ENCODE results near the gene RBM47. TPM values are rescaled to one million over a fixed set of nuclear protein-coding genes. Genes with fewer than 3 reads are reported as not detected.
A peak's percentile ranks its signal among the peaks of the same experiment; 100 is the strongest.

Gene RBM47
- total RNA-seq, 1 experiment from 2014 or later: 70.3 TPM

- TF ChIP-seq, protein P1, sequence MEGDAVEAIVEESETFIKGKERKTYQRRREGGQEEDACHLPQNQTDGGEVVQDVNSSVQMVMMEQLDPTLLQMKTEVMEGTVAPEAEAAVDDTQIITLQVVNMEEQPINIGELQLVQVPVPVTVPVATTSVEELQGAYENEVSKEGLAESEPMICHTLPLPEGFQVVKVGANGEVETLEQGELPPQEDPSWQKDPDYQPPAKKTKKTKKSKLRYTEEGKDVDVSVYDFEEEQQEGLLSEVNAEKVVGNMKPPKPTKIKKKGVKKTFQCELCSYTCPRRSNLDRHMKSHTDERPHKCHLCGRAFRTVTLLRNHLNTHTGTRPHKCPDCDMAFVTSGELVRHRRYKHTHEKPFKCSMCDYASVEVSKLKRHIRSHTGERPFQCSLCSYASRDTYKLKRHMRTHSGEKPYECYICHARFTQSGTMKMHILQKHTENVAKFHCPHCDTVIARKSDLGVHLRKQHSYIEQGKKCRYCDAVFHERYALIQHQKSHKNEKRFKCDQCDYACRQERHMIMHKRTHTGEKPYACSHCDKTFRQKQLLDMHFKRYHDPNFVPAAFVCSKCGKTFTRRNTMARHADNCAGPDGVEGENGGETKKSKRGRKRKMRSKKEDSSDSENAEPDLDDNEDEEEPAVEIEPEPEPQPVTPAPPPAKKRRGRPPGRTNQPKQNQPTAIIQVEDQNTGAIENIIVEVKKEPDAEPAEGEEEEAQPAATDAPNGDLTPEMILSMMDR (conservative IDR thresholded peaks at IDR 0.05): no peak
- no peak overlapping the region for H3K4me3 Mint-ChIP-seq
- H2BK120ac ChIP-seq (ENCODE audit: low read depth, low read length, poor library complexity, severe bottlenecking): no peak overlapping the region
- H3K9ac ChIP-seq (ENCODE audit: extremely low read depth, insufficient read length, low read length): no peak overlapping the region
- WGBS (ENCODE audit: extremely low coverage, insufficient read length, low lambda C conversion rate): no CpG with 5 or more reads among the region's 7 CpGs
- no peaks in the 10 kb centered on the region for H3K36me3 Mint-ChIP-seq (ENCODE audit: insufficient read depth in 1 of 3, low read depth in 3 of 3)
- H2BK20ac ChIP-seq (ENCODE audit: low read depth, low read length, poor library complexity, severe bottlenecking): no peak overlapping the region
- H2AFZ ChIP-seq (ENCODE audit: low read length): peak overlapping the region; percentile 96
- H4K91ac ChIP-seq (ENCODE audit: insufficient read length, low read depth, low read length): no peak overlapping the region
- no peak overlapping the region for H3T11ph ChIP-seq (ENCODE audit: low read length)
- no peaks in the 10 kb centered on the region for H3K23me2 ChIP-seq (ENCODE audit: insufficient read length, low read depth, low read length, poor library complexity, severe bottlenecking)
- H4K5ac ChIP-seq (ENCODE audit: insufficient read length, low read depth, low read length): no peak overlapping the region
- H3K9me3 ChIP-seq (ENCODE audit: control insufficient read depth, low read depth, low read length): no peaks in the 10 kb centered on the region
- H4K20me1 ChIP-seq (ENCODE audit: control insufficient read depth, insufficient read depth, insufficient read length): no peaks in the 10 kb centered on the region
- no peak overlapping the region for H3K4me2 ChIP-seq (ENCODE audit: insufficient read depth, insufficient read length, low read length)
- no peak overlapping the region for H2BK5ac ChIP-seq (ENCODE audit: insufficient read length, low read length)
- no peaks in the 10 kb centered on the region for H3K79me2 ChIP-seq (ENCODE audit: insufficient read depth, low read length)
- H3K18ac ChIP-seq (ENCODE audit: insufficient read length, low read depth, low read length): no peak overlapping the region
- peaks cover 6% of the 10 kb centered on the region; the same call in 1 of the 2 replicates for H3K4me1 ChIP-seq (ENCODE audit: insufficient read depth, low read length)
- no peak overlapping the region for H2AK5ac ChIP-seq (ENCODE audit: insufficient read length, low read length)
- H3K79me1 ChIP-seq (ENCODE audit: insufficient read depth, low read depth, low read length, poor library complexity, severe bottlenecking): no peaks in the 10 kb centered on the region
- no peak overlapping the region for H3K4ac ChIP-seq (ENCODE audit: low read depth, low read length)
- no peaks in the 10 kb centered on the region for H3K9me3 Mint-ChIP-seq
- H3K4me1 Mint-ChIP-seq: peaks cover 11 to 16% of the 10 kb centered on the region in 2 experiments
- no peak overlapping the region for H2BK12ac ChIP-seq (ENCODE audit: insufficient read length, low read depth, low read length)
- no peaks in the 10 kb centered on the region for H3K27me3 ChIP-seq (ENCODE audit: insufficient read depth, low read length)
- H3K27ac ChIP-seq (ENCODE audit: insufficient read length, low read depth, low read length): no peak overlapping the region
- peak overlapping the region; percentile 14 to 46 (median 42); a peak in 4 of 7 replicates for H3K27ac Mint-ChIP-seq
- no peak for DNase-seq
- no peak overlapping the region for H3K23ac ChIP-seq (ENCODE audit: insufficient read length, low read depth, low read length)
- no peak overlapping the region for H2BK15ac ChIP-seq (ENCODE audit: low read depth, low read length)
- no peaks in the 10 kb centered on the region for H3K27me3 Mint-ChIP-seq (ENCODE audit: low read depth)
- H4K8ac ChIP-seq (replicated peaks; ENCODE audit: insufficient read length, low read depth, low read length): no peak overlapping the region
- H3K56ac ChIP-seq (ENCODE audit: insufficient read length, low read depth, low read length): no peak overlapping the region
- H3K14ac ChIP-seq (ENCODE audit: insufficient read depth, low read length): no peak overlapping the region
Measured at GRCh38 chr4:40395908-40396793, 233.5 kb downstream of the RBM47 start.

Measured in H9 (cell line).